SK-N-SH treated with all-trans-retinoic acid at 6 μM for 48 hours (cell line): ENCODE results near the gene CDH19.

Experiments used
- ATAC-seq: fragments of 200-7000 bp; cut with Tn5 transposase; 3 replicates; pipeline ENCODE4 v1.9.1; 2020; ENCODE audit warnings: mild to moderate bottlenecking, moderate library complexity
- ARNTL ChIP-seq: fragments of 450-650 bp; formaldehyde crosslinking; IDR thresholded peaks from 2 replicates; pipeline ENCODE4 v1.5.0; 2020; ENCODE audit warnings: low read depth, mild to moderate bottlenecking, moderate library complexity, borderline replicate concordance
- BACH2 ChIP-seq: fragments of 250-450 bp; sonication (Bioruptor Pico); IDR thresholded peaks from 2 replicates; pipeline ENCODE4 v1.9.0; 2021; ENCODE audit warnings: mild to moderate bottlenecking, borderline replicate concordance
- CSDC2 ChIP-seq: fragments of 250-450 bp; sonication (Bioruptor Pico); IDR thresholded peaks from 2 replicates; pipeline ENCODE4 v1.5.0; 2020; ENCODE audit warnings: mild to moderate bottlenecking, moderate library complexity
- ESRRG ChIP-seq: fragments of 250-450 bp; sonication (Bioruptor Pico); IDR thresholded peaks from 2 replicates; pipeline ENCODE4 v1.6.1; 2021; ENCODE audit warnings: mild to moderate bottlenecking
- GLIS3 ChIP-seq: fragments of 250-450 bp; sonication (Bioruptor Pico); IDR thresholded peaks from 2 replicates; pipeline ENCODE4 v1.5.0; 2020; ENCODE audit warnings: mild to moderate bottlenecking, moderate library complexity
- ISL1 ChIP-seq: fragments of 250-450 bp; sonication (Bioruptor Pico); IDR thresholded peaks from 2 replicates; pipeline ENCODE4 v2.1.2; 2022; ENCODE audit warnings: mild to moderate bottlenecking, moderate library complexity
- OSR1 ChIP-seq: fragments of 250-450 bp; sonication (Bioruptor Pico); IDR thresholded peaks from 2 replicates; pipeline ENCODE4 v1.8.0; 2022; ENCODE audit warnings: moderate library complexity, mild to moderate bottlenecking, inconsistent platforms
- PPARA ChIP-seq: fragments of 250-450 bp; sonication (Bioruptor Pico); IDR thresholded peaks from 2 replicates; pipeline ENCODE4 v1.5.0; 2020; ENCODE audit warnings: mild to moderate bottlenecking, borderline replicate concordance
- RARB ChIP-seq: fragments of 250-450 bp; sonication (Bioruptor Pico); IDR thresholded peaks from 2 replicates; pipeline ENCODE4 v1.8.0; 2021; ENCODE audit warnings: mild to moderate bottlenecking, moderate library complexity
- SNAI2 ChIP-seq: fragments of 250-450 bp; sonication (Bioruptor Pico); IDR thresholded peaks from 2 replicates; pipeline ENCODE4 v1.5.0; 2020; ENCODE audit warnings: mild to moderate bottlenecking, moderate library complexity
- TCF4 ChIP-seq: fragments of 250-450 bp; sonication (Bioruptor Pico); IDR thresholded peaks from 2 replicates; pipeline ENCODE4 v1.8.0; 2021; ENCODE audit warnings: mild to moderate bottlenecking, moderate library complexity, borderline replicate concordance
- ZC3H10 ChIP-seq: fragments of 250-450 bp; sonication (Bioruptor Pico); IDR thresholded peaks from 2 replicates; pipeline ENCODE4 v1.5.1; 2021; ENCODE audit warnings: mild to moderate bottlenecking, moderate library complexity
- ZFP30 ChIP-seq: fragments of 450-650 bp; formaldehyde crosslinking; IDR thresholded peaks from 2 replicates; pipeline ENCODE4 v1.5.0; 2022; ENCODE audit warnings: mild to moderate bottlenecking, moderate library complexity
- ZNF565 ChIP-seq: fragments of 450-650 bp; formaldehyde crosslinking; conservative IDR thresholded peaks from 2 replicates; pipeline ENCODE4 v1.5.0; 2020; ENCODE audit warnings: low read depth, mild to moderate bottlenecking, moderate library complexity
- ZNF70 ChIP-seq: fragments of 450-650 bp; formaldehyde crosslinking; IDR thresholded peaks from 2 replicates; pipeline ENCODE4 v1.5.0; 2020; ENCODE audit warnings: mild to moderate bottlenecking, moderate library complexity
- ZNF8 ChIP-seq: fragments of 450-650 bp; formaldehyde crosslinking; IDR thresholded peaks from 2 replicates; pipeline ENCODE4 v1.5.0; 2020; ENCODE audit warnings: mild to moderate bottlenecking, moderate library complexity
- TF ChIP-seq, protein P1 (sequence below): fragments of 250-450 bp; sonication (Bioruptor Pico); IDR thresholded peaks from 2 replicates; pipeline ENCODE4 v1.5.1; 2020; ENCODE audit warnings: low read depth, mild to moderate bottlenecking, moderate library complexity
- TF ChIP-seq, protein P2 (sequence below): fragments of 250-450 bp; sonication (Bioruptor Pico); IDR thresholded peaks from 2 replicates; pipeline ENCODE4 v1.8.0; 2021; ENCODE audit warnings: low read depth, mild to moderate bottlenecking, moderate library complexity, borderline replicate concordance
- TF ChIP-seq, protein P3 (sequence below): fragments of 250-450 bp; sonication (Bioruptor Pico); IDR thresholded peaks from 2 replicates; pipeline ENCODE4 v1.5.0; 2020; ENCODE audit warnings: mild to moderate bottlenecking, moderate library complexity
- TF ChIP-seq, protein P4 (sequence below): fragments of 250-450 bp; sonication (Bioruptor Pico); IDR thresholded peaks from 2 replicates; pipeline ENCODE4 v1.5.1; 2021; ENCODE audit warnings: mild to moderate bottlenecking, moderate library complexity
- TF ChIP-seq, protein P5 (sequence below): fragments of 250-450 bp; sonication (Bioruptor Pico); IDR thresholded peaks from 2 replicates; pipeline ENCODE4 v1.8.0; 2020; ENCODE audit warnings: mild to moderate bottlenecking, moderate library complexity, borderline replicate concordance

Gene CDH19

DNA sequence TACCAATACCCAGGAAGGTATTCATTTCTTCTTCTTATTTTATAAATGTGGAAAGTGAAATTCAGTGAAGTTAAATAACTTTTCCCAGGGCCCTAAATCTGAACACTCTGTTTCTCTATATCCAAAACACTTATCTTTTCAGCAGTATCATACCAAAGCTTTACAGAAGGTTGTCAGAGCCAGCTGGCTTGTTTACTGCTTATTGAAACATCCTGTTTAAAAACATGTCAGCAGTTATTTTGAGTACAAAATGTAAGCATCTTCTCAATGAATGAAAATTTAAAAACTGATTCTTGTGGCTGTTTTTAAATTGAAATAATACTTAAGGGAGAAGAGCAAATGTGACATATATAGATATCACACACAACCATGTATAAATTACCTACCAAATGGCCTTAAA lies 11.3 kb upstream of the CDH19 start:
- TF ChIP-seq, protein P1, sequence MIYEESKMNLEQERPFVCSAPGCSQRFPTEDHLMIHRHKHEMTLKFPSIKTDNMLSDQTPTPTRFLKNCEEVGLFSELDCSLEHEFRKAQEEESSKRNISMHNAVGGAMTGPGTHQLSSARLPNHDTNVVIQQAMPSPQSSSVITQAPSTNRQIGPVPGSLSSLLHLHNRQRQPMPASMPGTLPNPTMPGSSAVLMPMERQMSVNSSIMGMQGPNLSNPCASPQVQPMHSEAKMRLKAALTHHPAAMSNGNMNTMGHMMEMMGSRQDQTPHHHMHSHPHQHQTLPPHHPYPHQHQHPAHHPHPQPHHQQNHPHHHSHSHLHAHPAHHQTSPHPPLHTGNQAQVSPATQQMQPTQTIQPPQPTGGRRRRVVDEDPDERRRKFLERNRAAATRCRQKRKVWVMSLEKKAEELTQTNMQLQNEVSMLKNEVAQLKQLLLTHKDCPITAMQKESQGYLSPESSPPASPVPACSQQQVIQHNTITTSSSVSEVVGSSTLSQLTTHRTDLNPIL (CRISPR knock-in tag): no peak
- TF ChIP-seq, protein P2, sequence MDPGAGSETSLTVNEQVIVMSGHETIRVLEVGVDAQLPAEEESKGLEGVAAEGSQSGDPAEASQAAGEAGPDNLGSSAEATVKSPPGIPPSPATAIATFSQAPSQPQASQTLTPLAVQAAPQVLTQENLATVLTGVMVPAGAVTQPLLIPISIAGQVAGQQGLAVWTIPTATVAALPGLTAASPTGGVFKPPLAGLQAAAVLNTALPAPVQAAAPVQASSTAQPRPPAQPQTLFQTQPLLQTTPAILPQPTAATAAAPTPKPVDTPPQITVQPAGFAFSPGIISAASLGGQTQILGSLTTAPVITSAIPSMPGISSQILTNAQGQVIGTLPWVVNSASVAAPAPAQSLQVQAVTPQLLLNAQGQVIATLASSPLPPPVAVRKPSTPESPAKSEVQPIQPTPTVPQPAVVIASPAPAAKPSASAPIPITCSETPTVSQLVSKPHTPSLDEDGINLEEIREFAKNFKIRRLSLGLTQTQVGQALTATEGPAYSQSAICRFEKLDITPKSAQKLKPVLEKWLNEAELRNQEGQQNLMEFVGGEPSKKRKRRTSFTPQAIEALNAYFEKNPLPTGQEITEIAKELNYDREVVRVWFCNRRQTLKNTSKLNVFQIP (CRISPR knock-in tag): no peak
- no peak for TF ChIP-seq ZNF8 (CRISPR knock-in tag)
- no peak for TF ChIP-seq ISL1 (CRISPR knock-in tag)
- TF ChIP-seq ZNF565 (CRISPR knock-in tag): no peak
- no peak for ATAC-seq

DNA sequence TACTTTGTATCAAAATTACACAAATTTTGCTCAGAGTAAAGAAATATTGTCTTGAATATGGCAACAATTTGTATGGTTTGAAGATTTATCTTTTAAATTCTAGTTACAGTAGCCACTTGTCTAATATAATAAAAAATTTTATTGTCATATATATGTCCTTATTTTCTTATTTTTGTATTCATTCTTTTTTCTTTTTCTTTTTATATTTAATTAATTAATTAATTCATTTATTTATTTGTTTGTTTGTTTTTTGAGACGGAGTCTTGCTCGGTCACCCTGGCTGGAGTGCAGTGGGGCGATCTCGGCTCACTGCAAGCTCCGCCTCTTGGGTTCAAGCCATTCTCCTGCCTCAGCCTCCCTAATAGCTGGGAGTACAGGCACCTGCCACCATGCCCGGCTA lies 3.7 kb upstream of the CDH19 start:
- no peak for ATAC-seq
- TF ChIP-seq, protein P1 (CRISPR knock-in tag): no peak
- TF ChIP-seq, protein P3, sequence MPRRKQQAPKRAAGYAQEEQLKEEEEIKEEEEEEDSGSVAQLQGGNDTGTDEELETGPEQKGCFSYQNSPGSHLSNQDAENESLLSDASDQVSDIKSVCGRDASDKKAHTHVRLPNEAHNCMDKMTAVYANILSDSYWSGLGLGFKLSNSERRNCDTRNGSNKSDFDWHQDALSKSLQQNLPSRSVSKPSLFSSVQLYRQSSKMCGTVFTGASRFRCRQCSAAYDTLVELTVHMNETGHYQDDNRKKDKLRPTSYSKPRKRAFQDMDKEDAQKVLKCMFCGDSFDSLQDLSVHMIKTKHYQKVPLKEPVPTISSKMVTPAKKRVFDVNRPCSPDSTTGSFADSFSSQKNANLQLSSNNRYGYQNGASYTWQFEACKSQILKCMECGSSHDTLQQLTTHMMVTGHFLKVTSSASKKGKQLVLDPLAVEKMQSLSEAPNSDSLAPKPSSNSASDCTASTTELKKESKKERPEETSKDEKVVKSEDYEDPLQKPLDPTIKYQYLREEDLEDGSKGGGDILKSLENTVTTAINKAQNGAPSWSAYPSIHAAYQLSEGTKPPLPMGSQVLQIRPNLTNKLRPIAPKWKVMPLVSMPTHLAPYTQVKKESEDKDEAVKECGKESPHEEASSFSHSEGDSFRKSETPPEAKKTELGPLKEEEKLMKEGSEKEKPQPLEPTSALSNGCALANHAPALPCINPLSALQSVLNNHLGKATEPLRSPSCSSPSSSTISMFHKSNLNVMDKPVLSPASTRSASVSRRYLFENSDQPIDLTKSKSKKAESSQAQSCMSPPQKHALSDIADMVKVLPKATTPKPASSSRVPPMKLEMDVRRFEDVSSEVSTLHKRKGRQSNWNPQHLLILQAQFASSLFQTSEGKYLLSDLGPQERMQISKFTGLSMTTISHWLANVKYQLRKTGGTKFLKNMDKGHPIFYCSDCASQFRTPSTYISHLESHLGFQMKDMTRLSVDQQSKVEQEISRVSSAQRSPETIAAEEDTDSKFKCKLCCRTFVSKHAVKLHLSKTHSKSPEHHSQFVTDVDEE: no peak
- no peak for TF ChIP-seq GLIS3 (CRISPR knock-in tag)
- TF ChIP-seq ZNF565 (CRISPR knock-in tag): no peak
- TF ChIP-seq RARB (CRISPR knock-in tag): no peak
- TF ChIP-seq, protein P4, sequence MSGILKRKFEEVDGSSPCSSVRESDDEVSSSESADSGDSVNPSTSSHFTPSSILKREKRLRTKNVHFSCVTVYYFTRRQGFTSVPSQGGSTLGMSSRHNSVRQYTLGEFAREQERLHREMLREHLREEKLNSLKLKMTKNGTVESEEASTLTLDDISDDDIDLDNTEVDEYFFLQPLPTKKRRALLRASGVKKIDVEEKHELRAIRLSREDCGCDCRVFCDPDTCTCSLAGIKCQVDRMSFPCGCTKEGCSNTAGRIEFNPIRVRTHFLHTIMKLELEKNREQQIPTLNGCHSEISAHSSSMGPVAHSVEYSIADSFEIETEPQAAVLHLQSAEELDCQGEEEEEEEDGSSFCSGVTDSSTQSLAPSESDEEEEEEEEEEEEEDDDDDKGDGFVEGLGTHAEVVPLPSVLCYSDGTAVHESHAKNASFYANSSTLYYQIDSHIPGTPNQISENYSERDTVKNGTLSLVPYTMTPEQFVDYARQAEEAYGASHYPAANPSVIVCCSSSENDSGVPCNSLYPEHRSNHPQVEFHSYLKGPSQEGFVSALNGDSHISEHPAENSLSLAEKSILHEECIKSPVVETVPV: no peak
- TF ChIP-seq BACH2 (CRISPR knock-in tag): no peak
- TF ChIP-seq ZNF8 (CRISPR knock-in tag): no peak
- TF ChIP-seq SNAI2 (CRISPR knock-in tag): no peak
- no peak for TF ChIP-seq ISL1 (CRISPR knock-in tag)
- TF ChIP-seq, all 23 proteins: peak for 0

DNA sequence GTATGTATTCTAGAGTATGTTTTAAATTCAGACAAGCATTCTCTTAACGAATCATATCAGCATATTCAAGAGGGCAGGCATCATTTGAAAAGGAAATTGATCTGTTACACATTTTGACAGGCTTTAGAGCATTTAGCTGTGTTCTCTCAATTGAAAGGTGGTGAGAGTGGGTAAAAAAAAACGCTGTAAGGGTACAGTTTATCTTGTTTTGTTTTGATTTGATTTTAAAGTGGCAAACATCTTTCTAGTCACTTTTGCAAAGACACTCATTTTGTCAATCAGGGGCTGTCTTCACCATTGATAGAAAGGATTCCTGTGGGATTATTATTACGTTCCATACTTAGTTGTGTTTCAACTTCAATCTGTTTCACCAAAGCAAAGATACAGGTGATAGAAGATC lies 2.2 kb downstream of the CDH19 start:
- no peak for ATAC-seq
- TF ChIP-seq ESRRG (CRISPR knock-in tag): no peak
- no peak for TF ChIP-seq TCF4 (CRISPR knock-in tag)
- TF ChIP-seq, protein P2 (CRISPR knock-in tag): no peak
- no peak for TF ChIP-seq ZNF70 (CRISPR knock-in tag)
- no peak for TF ChIP-seq ZC3H10 (CRISPR knock-in tag)
- TF ChIP-seq CSDC2: no peak
- TF ChIP-seq, protein P5, sequence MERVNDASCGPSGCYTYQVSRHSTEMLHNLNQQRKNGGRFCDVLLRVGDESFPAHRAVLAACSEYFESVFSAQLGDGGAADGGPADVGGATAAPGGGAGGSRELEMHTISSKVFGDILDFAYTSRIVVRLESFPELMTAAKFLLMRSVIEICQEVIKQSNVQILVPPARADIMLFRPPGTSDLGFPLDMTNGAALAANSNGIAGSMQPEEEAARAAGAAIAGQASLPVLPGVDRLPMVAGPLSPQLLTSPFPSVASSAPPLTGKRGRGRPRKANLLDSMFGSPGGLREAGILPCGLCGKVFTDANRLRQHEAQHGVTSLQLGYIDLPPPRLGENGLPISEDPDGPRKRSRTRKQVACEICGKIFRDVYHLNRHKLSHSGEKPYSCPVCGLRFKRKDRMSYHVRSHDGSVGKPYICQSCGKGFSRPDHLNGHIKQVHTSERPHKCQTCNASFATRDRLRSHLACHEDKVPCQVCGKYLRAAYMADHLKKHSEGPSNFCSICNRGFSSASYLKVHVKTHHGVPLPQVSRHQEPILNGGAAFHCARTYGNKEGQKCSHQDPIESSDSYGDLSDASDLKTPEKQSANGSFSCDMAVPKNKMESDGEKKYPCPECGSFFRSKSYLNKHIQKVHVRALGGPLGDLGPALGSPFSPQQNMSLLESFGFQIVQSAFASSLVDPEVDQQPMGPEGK (CRISPR knock-in tag): no peak
- no peak for TF ChIP-seq ARNTL (CRISPR knock-in tag)
- TF ChIP-seq RARB (CRISPR knock-in tag): no peak
- TF ChIP-seq OSR1 (CRISPR knock-in tag): no peak
- TF ChIP-seq ZFP30 (CRISPR knock-in tag): no peak
- TF ChIP-seq PPARA (CRISPR knock-in tag): no peak
- TF ChIP-seq ZNF8 (CRISPR knock-in tag): no peak
